Fibroblast of lung (primary cell): Measurements from ENCODE around the gene CES5A.

Source experiments
- EZH2 ChIP-seq: IDR thresholded peaks from 2 replicates; pipeline ENCODE4 v1.5.1; 2012; ENCODE audit warnings: low read length, control low read depth, mild to moderate bottlenecking; ENCODE audit errors: missing control alignments
- TF ChIP-seq, protein P1 (sequence below), 2 donors: IDR thresholded peaks in 1 of 2; conservative IDR thresholded peaks in 1 of 2; 1 replicate in 1 of 2; 2 replicates in 1 of 2; pipeline ENCODE4 v1.5.1; 2011 to 2012; ENCODE audit warnings: low read length in 2 of 2, control low read depth in 1 of 2, inconsistent platforms in 1 of 2, low read depth in 1 of 2, mild to moderate bottlenecking in 1 of 2

DNA sequence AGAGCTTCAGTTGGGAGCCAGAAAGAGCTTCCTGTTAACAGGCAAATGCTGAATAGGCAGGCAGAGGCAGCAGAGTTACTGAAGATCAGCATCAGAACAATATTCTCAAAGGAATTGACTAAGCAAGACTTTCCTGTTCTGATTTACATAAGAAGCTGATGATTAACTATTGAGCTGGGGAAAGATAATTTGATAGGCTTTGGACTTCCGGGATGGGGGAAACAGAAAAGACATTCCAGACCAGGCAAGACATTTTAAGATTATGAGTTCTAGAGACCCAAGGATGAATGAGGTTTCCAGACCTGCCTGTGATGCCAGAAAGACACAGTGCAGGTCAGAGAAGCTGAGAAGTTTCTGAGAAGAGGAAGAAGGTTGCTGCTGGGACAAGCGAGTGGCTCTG, at the start of gene CES5A:
- TF ChIP-seq, protein P1, sequence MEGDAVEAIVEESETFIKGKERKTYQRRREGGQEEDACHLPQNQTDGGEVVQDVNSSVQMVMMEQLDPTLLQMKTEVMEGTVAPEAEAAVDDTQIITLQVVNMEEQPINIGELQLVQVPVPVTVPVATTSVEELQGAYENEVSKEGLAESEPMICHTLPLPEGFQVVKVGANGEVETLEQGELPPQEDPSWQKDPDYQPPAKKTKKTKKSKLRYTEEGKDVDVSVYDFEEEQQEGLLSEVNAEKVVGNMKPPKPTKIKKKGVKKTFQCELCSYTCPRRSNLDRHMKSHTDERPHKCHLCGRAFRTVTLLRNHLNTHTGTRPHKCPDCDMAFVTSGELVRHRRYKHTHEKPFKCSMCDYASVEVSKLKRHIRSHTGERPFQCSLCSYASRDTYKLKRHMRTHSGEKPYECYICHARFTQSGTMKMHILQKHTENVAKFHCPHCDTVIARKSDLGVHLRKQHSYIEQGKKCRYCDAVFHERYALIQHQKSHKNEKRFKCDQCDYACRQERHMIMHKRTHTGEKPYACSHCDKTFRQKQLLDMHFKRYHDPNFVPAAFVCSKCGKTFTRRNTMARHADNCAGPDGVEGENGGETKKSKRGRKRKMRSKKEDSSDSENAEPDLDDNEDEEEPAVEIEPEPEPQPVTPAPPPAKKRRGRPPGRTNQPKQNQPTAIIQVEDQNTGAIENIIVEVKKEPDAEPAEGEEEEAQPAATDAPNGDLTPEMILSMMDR (conservative IDR thresholded peaks at IDR 0.05 in 1 of 2, IDR thresholded peaks at IDR 0.05 in 1 of 2; ENCODE audit: low read depth in 1 of 2, low read length in 2 of 2) = no peak
- no peak for TF ChIP-seq EZH2
